Measurements from ENCODE around the gene PLAAT2. TPM values are rescaled to one million over a fixed set of nuclear protein-coding genes. Genes with fewer than 3 reads are reported as not detected.
"Not testable (repeated sequence)": the region's sequence is repeated elsewhere in the genome, so short reads cannot be mapped to it uniquely, and the experiment has no call there.

The PLAAT2 gene
- under 1 TPM in 2 of 3 donors, not detected in 1; 0.37 to 0.68 TPM for polyA plus RNA-seq (ENCODE audit: insufficient read length in 3 of 3)
- long read RNA-seq, donor 1 = 0 reads
- long read RNA-seq, donor 2 = 0 reads
- long read RNA-seq, donor 3 = 0 reads
- long read RNA-seq, donor 4 = 0 reads
- long read RNA-seq, donor 5 = 0 reads
- long read RNA-seq, donor 6 = 0 reads
- long read RNA-seq, donor 7 = 0 reads
- long read RNA-seq, donor 8 = 0 reads
- long read RNA-seq, donor 9 = 0 reads
- long read RNA-seq, donor 10 = 0 reads
- long read RNA-seq, donor 11 = 0 reads
- long read RNA-seq, donor 12 = 0 reads
- long read RNA-seq, donor 13 = 0 reads
- long read RNA-seq, donor 14 = 0 reads
- long read RNA-seq, donor 15 = 0 reads
- long read RNA-seq, donor 16 = 0 reads

GRCh38 chr11:63563201-63564055, at the start of gene PLAAT2:
Gene PLAAT2, minus strand, starts transcription at chr11:63563379. Its CDS starts 55 bp downstream, at chr11:63563324.
- no peak for DNase-seq (ENCODE audit: extremely low read depth in 1 of 11, low read depth in 9 of 11, low spot score in 4 of 11)

GRCh38 chr11:63612181-63612580, 49.0 kb upstream of the PLAAT2 start:
- DNase-seq (ENCODE audit: extremely low read depth in 1 of 11, low read depth in 9 of 11, low spot score in 4 of 11) = no peak

- no peak for DNase-seq (ENCODE audit: extremely low read depth in 1 of 11, low read depth in 9 of 11, low spot score in 4 of 11)
Observed at GRCh38 chr11:63611395-63611747, 48.2 kb upstream of the PLAAT2 start.

- no peak for DNase-seq (ENCODE audit: extremely low read depth in 1 of 11, low read depth in 9 of 11, low spot score in 4 of 11)
Observed at GRCh38 chr11:63610604-63611394, 47.6 kb upstream of the PLAAT2 start.

- DNase-seq (ENCODE audit: extremely low read depth in 1 of 11, low read depth in 9 of 11, low spot score in 4 of 11) = no peak
Observed at GRCh38 chr11:63609971-63610580, 46.9 kb upstream of the PLAAT2 start.

GRCh38 chr11:63609536-63609935, 46.4 kb upstream of the PLAAT2 start:
- no peak for DNase-seq (ENCODE audit: extremely low read depth in 1 of 11, low read depth in 9 of 11, low spot score in 4 of 11)

- no peak for DNase-seq (ENCODE audit: extremely low read depth in 1 of 11, low read depth in 9 of 11, low spot score in 4 of 11)
Observed at GRCh38 chr11:63608353-63609345, 45.5 kb upstream of the PLAAT2 start.

- no peak for DNase-seq (ENCODE audit: extremely low read depth in 1 of 11, low read depth in 9 of 11, low spot score in 4 of 11)
Observed at GRCh38 chr11:63603180-63603518, 40.0 kb upstream of the PLAAT2 start.

- not testable (repeated sequence) for DNase-seq (ENCODE audit: extremely low read depth in 1 of 11, low read depth in 9 of 11, low spot score in 4 of 11)
Observed at GRCh38 chr11:63602290-63603179, 39.4 kb upstream of the PLAAT2 start.

- no peak for DNase-seq (ENCODE audit: extremely low read depth in 1 of 11, low read depth in 9 of 11, low spot score in 4 of 11)
Observed at GRCh38 chr11:63599211-63600122, 36.3 kb upstream of the PLAAT2 start.

- DNase-seq (ENCODE audit: extremely low read depth in 1 of 11, low read depth in 9 of 11, low spot score in 4 of 11) = no peak
Observed at GRCh38 chr11:63598556-63598955, 35.4 kb upstream of the PLAAT2 start.

GRCh38 chr11:63595296-63595695, 32.1 kb upstream of the PLAAT2 start:
- DNase-seq (ENCODE audit: extremely low read depth in 1 of 11, low read depth in 9 of 11, low spot score in 4 of 11) = no peak

- no peak for DNase-seq (ENCODE audit: extremely low read depth in 1 of 11, low read depth in 9 of 11, low spot score in 4 of 11)
Observed at GRCh38 chr11:63592975-63593395, 29.8 kb upstream of the PLAAT2 start.

- DNase-seq (ENCODE audit: extremely low read depth in 1 of 11, low read depth in 9 of 11, low spot score in 4 of 11) = no peak
Observed at GRCh38 chr11:63590024-63590788, 27.0 kb upstream of the PLAAT2 start.

GRCh38 chr11:63589000-63589399, 25.8 kb upstream of the PLAAT2 start:
- no peak for DNase-seq (ENCODE audit: extremely low read depth in 1 of 11, low read depth in 9 of 11, low spot score in 4 of 11)
